HG02852 (cell line): ENCODE results near the gene EEFSEC.

Source experiments
- ATAC-seq: cut with Tn5 transposase; IDR thresholded peaks from one replicate; pipeline ENCODE4 v1.9.1; 2021; ENCODE audit warnings: mild to moderate bottlenecking, moderate library complexity; ENCODE audit not compliant: unreplicated experiment

EEFSEC gene

GRCh38 chr3:128382221-128382807 lies 229.0 kb downstream of the EEFSEC start:
- no peak for ATAC-seq

- ATAC-seq: no peak
Observed at GRCh38 chr3:128383316-128384235, 230.3 kb downstream of the EEFSEC start.

GRCh38 chr3:128385080-128385832 lies 232.0 kb downstream of the EEFSEC start:
- ATAC-seq: no peak

- no peak for ATAC-seq
Observed at GRCh38 chr3:128388932-128389331, 235.7 kb downstream of the EEFSEC start.

- ATAC-seq: no peak
Observed at GRCh38 chr3:128390867-128391266, 237.6 kb downstream of the EEFSEC start.

- ATAC-seq: no peak
Observed at GRCh38 chr3:128392021-128392420, 238.7 kb downstream of the EEFSEC start.

GRCh38 chr3:128392818-128393544 lies 239.7 kb downstream of the EEFSEC start:
- no peak for ATAC-seq

GRCh38 chr3:128394033-128394432 lies 240.8 kb downstream of the EEFSEC start:
- no peak for ATAC-seq

GRCh38 chr3:128395046-128395445 lies 241.8 kb downstream of the EEFSEC start:
- ATAC-seq: no peak

- no peak for ATAC-seq
Observed at GRCh38 chr3:128395500-128396162, 242.3 kb downstream of the EEFSEC start.

- no peak for ATAC-seq
Observed at GRCh38 chr3:128397484-128397883, 244.2 kb downstream of the EEFSEC start.

- ATAC-seq: no peak
Observed at GRCh38 chr3:128398586-128398985, 245.3 kb downstream of the EEFSEC start.

GRCh38 chr3:128399221-128399915 lies 246.1 kb downstream of the EEFSEC start:
- ATAC-seq: no peak

GRCh38 chr3:128400671-128401070 lies 247.4 kb downstream of the EEFSEC start:
- ATAC-seq: no peak

- no peak for ATAC-seq
Observed at GRCh38 chr3:128402319-128402718, 249.0 kb downstream of the EEFSEC start.

- no peak for ATAC-seq
Observed at GRCh38 chr3:128402998-128403397, 249.7 kb downstream of the EEFSEC start.

- no peak for ATAC-seq
Observed at GRCh38 chr3:128404276-128405068, 251.2 kb downstream of the EEFSEC start.

GRCh38 chr3:128405554-128406277 lies 252.4 kb downstream of the EEFSEC start:
- no peak for ATAC-seq
